Measurements from ENCODE around the gene SLC33A1.

- TF ChIP-seq CTCF (conservative IDR thresholded peaks at IDR 0.05 in 1 of 2, IDR thresholded peaks at IDR 0.05 in 1 of 2; ENCODE audit: extremely low read depth in 1 of 2, insufficient read depth in 1 of 2, low read depth in 1 of 2, low read length in 2 of 2), result no peak
- TF ChIP-seq EZH2 (IDR thresholded peaks at IDR 0.05; ENCODE audit: borderline replicate concordance, low read length), result no peak
These were observed 26.1 kb upstream of the SLC33A1 start for GRCh38 chr3:155880286-155880685.
